GM18526 (cell line): ENCODE measurements around the gene MMS22L.

ENCODE experiments used
- POLR2A ChIP-seq: IDR thresholded peaks from 3 replicates; pipeline ENCODE4 v1.6.1; 2011; ENCODE audit not compliant: insufficient read length; ENCODE audit errors: extremely low read depth

The MMS22L gene

GRCh38 chr6:97282726-97283617 lies at the start of gene MMS22L:
MMS22L (minus strand) TSS chr6:97283216; CDS start chr6:97282477, 739 bp downstream.
- TF ChIP-seq POLR2A, result peak; percentile 43

- no peak for TF ChIP-seq POLR2A
Measured at GRCh38 chr6:97322811-97323210, 39.8 kb upstream of the MMS22L start.

DNA sequence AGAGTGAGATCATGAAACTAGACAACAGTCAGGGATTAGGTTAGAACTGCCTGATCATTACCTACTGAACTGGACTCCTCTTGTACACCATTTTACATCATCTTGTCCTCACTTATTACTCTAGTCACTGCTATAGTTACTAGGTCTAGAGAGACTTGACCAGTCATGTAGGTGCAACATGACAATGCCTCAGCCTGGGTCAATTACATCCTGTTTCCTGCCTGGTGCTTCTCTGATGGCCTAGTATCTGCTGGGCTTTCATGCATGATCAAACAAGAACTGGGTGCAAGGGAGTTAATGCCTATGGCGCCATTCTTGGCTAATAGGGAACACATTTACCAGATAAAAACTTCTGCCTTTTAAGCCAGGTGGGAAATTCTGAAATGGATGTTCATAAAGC lies 39.2 kb upstream of the MMS22L start:
- TF ChIP-seq POLR2A, result no peak

GRCh38 chr6:97316978-97317377 lies 34.0 kb upstream of the MMS22L start:
- TF ChIP-seq POLR2A, result no peak

- TF ChIP-seq POLR2A, result no peak
Measured at GRCh38 chr6:97312241-97312640, 29.2 kb upstream of the MMS22L start.

DNA sequence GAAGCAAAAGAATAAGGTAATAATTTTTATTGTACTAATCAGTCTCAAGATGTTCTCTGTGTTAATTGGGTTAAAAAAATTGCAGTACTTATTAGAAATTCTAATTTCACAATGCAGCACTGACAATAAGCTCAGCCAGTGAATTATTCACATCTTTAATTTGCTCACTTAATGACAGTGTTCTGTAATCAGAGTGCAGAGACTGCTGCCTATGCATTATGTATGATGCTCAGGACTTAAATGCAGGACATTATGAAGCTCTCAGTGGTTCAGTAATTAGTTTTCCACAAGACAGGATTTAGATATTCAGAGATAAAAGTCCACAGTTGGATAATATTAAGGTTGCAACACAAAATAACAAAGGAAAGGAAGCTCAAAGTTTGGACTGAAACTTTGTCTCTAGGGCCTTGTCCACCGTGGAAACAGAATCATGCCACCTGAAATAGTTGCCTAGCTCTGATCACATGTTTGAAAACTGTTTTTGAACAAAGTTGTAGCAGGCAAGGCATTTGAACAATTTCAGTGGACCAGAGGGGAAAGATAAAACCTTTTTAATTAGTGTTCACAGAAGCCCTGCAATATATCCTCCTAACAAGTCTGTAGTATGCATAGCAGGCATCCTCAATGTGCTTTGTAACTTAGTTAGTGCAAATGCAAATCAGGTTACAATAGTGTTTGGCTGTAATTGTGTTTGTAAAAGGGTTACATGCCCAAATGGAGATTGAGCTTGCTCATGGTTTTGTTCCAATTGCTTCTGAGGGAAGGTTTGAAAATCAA lies 23.7 kb upstream of the MMS22L start:
- TF ChIP-seq POLR2A, result no peak

- no peak for TF ChIP-seq POLR2A
Measured at GRCh38 chr6:97305414-97306066, 22.5 kb upstream of the MMS22L start.

- TF ChIP-seq POLR2A, result no peak
Measured at GRCh38 chr6:97304701-97305100, 21.7 kb upstream of the MMS22L start.

DNA sequence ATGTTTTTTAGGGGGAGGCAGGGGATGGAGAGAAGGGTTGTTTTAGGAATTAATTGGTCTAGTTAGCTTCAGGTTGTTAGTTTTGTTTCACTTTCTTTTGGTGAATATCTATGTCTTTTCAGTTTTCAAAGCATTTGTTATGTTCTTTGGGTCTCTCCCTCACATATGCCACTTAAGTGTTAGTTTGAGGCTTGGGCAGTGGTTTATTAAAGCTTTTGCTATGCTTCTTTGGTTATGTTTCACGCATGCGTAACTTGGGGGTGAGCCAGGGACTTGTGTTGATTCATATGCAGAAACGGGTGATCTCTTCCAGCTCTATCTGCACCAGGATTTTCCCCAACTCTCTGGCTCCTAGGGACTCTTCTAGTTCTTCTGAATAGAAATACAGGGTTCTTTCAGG lies 11.4 kb upstream of the MMS22L start:
- no peak for TF ChIP-seq POLR2A

DNA sequence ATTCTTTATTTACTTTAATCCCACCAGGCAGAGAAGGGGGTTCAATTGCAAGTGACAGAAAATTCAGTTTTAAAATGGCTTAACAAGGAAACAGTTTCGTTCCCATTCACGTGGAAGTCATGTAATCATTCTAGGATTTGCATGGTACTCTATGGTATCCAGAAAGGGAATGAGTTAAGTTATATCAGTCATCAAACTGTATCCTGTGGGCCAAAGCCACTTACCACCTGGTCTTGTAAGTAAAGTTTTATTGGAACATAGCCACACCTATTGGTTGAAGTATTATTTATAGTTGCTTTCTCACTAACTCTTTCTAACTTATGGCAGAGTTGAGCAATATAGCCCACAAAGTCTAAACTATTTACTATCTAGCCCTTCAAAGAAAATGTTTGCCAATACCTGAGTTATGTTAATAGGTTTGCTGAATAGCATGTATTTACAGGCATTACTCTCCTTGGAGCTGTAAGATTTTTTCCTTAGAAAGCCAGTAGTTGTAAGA lies 10.2 kb upstream of the MMS22L start:
- no peak for TF ChIP-seq POLR2A

GRCh38 chr6:97292671-97293070 lies 9.7 kb upstream of the MMS22L start:
- TF ChIP-seq POLR2A, result no peak

DNA sequence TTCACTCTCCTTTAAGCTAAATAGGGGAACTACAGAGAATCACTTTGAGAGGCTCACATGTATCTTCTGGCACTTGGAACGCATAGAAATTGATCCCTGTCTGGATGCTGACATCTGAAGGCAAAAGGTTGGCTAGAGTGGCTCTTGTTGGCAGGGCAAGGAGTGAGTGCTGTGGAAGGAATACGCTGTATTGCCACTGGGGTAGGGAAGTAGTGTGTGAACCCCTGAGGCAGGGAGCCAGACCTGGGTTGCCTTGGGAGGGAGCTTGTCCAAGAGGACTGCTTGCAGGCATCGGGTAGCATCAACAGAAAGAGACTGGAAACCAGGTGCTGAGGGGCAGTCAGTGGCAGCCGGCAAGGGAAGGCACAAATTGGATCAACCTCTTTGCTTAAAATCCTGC lies 8.9 kb upstream of the MMS22L start:
- no peak for TF ChIP-seq POLR2A

- TF ChIP-seq POLR2A, result no peak
Measured at GRCh38 chr6:97289332-97289731, 6.3 kb upstream of the MMS22L start.

DNA sequence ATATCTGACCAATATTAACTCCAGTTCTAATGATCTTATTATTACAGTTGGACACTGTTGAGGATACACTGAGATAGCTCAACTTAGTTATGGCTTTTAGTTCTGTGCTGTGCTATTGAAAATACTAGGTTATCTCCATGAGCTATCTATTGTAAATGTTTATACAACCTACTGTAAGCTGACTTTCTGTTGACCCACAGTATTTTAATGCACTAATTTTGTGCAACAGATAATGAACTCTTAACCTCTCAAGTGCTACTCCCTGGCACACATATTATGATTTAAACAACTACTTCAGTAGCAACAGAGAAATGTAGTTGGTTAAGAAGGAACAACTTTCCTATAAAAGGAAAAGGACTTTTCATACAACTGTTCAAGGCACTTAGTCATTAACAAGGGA lies 5.2 kb upstream of the MMS22L start:
- no peak for TF ChIP-seq POLR2A

DNA sequence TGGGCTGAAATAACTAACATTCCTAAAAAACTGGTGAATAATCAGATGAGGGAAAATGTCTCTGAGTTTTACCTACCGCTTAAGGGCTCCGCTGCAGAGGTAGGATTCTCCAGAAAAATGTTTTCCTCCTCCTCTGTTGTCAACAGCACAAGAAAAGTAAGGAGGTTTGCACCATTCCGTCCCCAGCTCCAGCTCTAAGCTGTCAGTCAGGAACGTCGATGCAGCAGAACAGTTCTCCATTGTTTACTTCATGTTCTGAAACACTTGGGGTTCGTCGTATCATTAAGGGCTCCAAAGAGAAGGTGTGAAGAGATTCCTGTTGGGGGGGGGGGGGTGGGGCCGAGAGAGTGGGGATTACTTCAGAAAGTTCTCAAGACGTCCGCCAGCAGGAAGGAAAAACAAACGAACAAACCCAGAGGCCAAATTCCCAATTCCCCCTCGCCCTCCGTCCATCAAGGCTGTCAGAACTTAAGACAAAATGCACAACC lies 734 bp downstream of the MMS22L start:
- no peak for TF ChIP-seq POLR2A
